Activated CD8-positive, alpha-beta memory T cell treated with anti-CD3 and anti-CD28 coated beads for 48 hours (primary cell): Measurements from ENCODE around the gene PIK3C3.
"Not testable (repeated sequence)": the region's sequence is repeated elsewhere in the genome, so short reads cannot be mapped to it uniquely, and the experiment has no call there.

Source experiments
- DNase-seq, 3 experiments: peaks; one replicate each; pipeline ENCODE4 v3.0.0-alpha.2; 2020; ENCODE audit warnings: low read depth in 2 of 3, low spot score in 2 of 3

PIK3C3 gene

GRCh38 chr18:42018831-42019230, 63.8 kb downstream of the PIK3C3 start:
- DNase-seq: no peak

- no peak for DNase-seq
Observed at GRCh38 chr18:42024131-42024530, 69.1 kb downstream of the PIK3C3 start.

DNA sequence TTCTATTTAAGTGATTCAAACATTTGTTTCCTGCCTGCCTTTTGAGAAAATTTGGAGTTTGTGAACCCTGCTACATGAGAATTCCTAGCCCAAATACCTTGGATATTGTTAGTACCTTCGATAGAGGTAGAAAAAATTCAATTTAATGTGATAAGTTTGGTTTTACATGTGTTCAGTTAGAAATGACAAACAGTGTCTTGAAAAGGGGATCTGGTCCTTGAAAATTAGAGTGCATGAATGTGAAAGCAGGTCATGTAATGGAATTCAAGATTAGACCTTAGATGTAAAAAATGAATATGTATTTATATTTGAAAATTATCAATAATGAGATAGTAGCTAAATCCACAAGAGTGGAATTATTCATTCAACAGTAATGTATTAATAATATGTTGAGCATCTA, 70.5 kb downstream of the PIK3C3 start:
- no peak for DNase-seq

DNA sequence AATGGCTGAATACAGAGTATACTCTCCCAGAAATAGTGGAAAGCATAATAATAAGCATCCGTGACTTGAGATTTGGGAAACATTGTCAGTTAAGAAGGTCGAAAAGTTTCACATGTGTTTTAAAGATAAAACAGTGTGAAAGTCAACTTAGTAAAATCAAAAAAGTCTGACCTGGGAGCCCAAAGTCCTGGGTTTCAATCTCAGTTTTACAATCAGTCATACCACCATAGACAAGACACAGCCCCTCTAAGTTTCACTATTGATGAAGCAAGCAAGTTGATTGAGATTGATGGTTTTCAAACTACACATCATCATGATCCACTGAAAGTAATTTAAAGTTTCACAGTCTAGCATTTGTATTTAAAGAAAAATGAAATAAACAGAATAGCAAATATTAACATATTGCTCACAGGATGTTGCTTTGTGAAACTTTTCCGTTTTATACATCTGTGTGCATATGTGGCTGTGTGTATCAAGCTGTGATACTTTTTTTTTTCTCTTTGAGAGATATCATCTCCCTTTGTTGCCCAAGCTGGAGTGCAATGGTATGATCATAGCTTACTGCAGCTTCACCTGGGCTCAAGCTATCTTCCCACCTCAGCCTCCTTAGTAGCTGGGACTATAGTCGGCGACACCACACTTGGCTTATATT, 71.1 kb downstream of the PIK3C3 start:
- no peak for DNase-seq

- DNase-seq: no peak
Observed at GRCh38 chr18:42028247-42028832, 73.3 kb downstream of the PIK3C3 start.

DNA sequence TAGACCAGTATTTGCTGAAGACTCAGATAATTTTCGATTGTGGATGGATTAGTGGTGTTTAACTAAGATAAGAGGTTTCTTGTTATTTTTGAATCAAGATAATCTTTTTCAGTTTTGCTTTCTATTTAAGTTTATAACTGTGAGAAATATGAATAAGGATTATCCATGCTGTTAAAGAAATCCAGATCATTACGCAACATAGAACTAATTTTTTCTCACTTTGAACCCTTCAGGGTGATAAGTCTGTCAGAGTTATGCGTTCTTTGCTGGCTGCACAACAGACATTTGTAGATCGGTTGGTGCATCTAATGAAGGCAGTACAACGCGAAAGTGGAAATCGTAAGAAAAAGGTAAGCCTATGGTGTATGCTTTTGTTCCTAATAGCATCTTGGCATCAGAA, 74.1 kb downstream of the PIK3C3 start:
- no peak for DNase-seq

GRCh38 chr18:42030586-42031182, 75.7 kb downstream of the PIK3C3 start:
- DNase-seq: no peak

- DNase-seq: no peak
Observed at GRCh38 chr18:42032447-42032846, 77.4 kb downstream of the PIK3C3 start.

DNA sequence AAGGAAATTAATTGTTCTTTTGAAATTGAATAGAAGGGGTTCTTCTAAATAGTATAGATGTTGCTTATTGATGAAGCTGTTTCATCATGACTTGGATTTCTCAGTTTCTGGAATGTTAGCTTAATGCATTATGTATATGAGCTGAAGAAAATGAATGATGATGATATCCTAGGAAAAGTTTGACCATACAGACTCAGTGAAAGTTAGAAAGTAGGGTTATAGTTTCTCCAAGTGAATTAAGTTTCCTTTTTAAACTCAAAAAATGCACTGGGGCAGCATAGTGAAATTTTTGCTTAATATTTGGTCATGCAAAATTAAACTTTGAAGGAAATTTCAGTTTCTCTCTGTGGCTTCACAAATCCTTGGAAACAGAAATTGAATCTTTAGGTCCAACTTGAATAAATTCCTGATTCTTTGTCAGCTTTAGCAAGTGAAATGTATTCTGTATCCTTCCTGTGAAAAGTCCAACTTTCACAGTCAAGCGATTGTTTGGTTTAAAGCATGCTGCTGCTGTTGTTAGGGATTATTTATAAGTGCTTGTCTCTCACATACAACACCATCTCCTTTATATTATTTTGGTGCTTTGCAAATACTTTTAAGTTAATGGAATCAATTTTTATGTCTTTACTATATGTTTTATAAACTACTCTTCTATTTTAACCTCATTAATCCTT, 78.2 kb downstream of the PIK3C3 start:
- no peak for DNase-seq

- no peak for DNase-seq
Observed at GRCh38 chr18:42038936-42039335, 83.9 kb downstream of the PIK3C3 start.

- DNase-seq: no peak
Observed at GRCh38 chr18:42039396-42039795, 84.4 kb downstream of the PIK3C3 start.

GRCh38 chr18:42041793-42042192, 86.8 kb downstream of the PIK3C3 start:
- no peak for DNase-seq

DNA sequence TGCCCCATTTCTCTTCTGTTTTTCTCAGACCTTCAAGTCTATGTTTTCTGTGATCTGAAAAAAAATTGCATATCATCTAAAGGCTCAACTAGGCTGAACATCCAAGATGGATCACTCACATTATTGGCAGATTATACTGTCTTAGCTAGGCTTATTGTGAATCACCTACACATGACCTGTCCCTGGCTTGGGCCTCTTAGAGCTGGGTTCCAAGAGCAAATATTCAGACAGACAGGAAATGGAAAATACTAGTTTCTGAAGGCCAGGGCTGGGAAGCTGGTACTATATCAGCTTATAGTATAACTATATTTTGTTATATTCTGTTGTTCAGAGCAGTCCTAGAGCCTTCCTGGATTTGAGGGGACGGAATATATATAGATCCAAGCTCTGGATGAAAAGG, 90.3 kb downstream of the PIK3C3 start:
- DNase-seq: no peak

- DNase-seq: no peak
Observed at GRCh38 chr18:42047721-42048120, 92.7 kb downstream of the PIK3C3 start.

- no peak for DNase-seq
Observed at GRCh38 chr18:42048158-42048557, 93.1 kb downstream of the PIK3C3 start.

- DNase-seq: not testable (repeated sequence)
Observed at GRCh38 chr18:42049536-42049935, 94.5 kb downstream of the PIK3C3 start.

DNA sequence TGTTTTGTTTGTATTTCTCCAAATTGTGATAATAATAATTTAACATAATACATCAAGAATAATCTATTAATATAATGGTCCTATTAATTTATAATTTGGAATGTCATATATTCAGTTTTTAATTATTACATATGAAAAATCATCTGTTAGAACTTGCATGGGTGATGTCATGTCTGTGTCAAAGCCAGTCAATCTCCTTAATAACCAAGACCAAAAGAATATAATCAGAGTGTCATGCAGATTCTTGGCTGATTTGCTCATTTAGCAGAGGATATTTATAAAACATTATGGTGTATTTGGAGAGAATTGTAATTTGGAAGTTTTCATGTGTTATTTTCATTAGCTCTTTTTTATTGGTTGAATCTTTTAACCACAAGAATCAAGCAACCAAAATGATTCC, 96.4 kb downstream of the PIK3C3 start:
- no peak for DNase-seq

- no peak for DNase-seq
Observed at GRCh38 chr18:42052122-42052708, 97.2 kb downstream of the PIK3C3 start.

DNA sequence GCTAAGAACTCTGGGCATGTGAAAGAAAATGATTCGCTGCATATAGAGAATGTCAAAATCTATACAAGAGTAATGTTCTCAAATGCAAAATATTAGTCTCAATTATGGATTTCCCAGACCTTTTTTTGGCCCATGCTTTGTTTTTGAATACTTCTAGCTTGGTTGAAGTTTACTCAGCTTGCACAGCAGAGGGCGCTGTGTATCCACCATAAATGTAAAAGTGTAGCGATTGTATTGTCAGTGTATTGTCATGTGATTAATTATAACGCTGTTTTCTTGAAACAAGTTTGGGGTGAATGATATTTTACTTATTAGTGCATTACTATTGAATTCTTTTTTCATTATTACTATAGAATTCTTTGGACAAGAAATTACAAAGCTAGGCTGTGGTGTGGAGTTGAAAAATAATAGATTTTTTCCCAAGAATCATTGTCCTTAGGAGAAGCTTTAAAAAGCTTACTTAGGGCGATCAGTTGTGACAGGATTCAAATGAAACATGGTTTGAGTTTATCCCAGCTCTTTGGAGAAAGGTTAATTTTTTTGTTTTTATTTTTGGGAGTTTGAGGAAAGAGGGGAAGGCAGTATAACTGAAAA, 98.3 kb downstream of the PIK3C3 start:
- DNase-seq: peak in 2 of 3 experiments; percentile 8 to 10

GRCh38 chr18:42064109-42064508, 109.1 kb downstream of the PIK3C3 start:
- no peak for DNase-seq

GRCh38 chr18:42067518-42067917, 112.5 kb downstream of the PIK3C3 start:
- no peak for DNase-seq
